Measurements from ENCODE around the gene BCL2L15. TPM values are rescaled to one million over a fixed set of nuclear protein-coding genes. Genes with fewer than 3 reads are reported as not detected.
"Not testable (repeated sequence)": the region's sequence is repeated elsewhere in the genome, so short reads cannot be mapped to it uniquely, and the experiment has no call there.

Gene BCL2L15
- total RNA-seq, 1 donor from 2014 or later = 0.27 TPM

DNA sequence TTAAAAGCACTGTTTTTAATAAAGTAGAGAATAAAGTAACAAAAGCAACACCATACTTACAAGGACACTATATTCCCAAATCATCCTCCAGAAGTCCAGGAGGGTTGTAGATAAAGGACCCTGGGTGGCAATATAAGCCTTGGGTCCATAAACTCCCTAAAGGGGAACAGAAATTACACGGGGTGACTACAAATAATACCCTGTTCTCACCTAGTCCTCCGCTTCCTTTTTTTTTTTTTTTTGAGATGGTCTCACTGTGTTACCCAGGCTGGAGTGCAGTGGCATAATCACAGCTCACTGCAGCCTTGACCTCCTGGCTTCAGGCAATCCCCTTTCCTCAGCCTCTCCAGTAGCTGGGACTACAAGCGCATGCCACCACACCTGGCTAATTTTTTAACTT, 29.0 kb downstream of the BCL2L15 start:
- no peaks in the 10 kb centered on the region for H3K9me3 Mint-ChIP-seq
- no peaks in the 10 kb centered on the region for H3K27me3 Mint-ChIP-seq (ENCODE audit: low read depth)
- no peak for DNase-seq (ENCODE audit: low spot score in 2 of 2, unreplicated experiment in 2 of 2)
- H3K4me1 Mint-ChIP-seq = peaks cover 2% of the 10 kb centered on the region
- no peak overlapping the region for H3K4me3 Mint-ChIP-seq
- no peak overlapping the region for H3K27ac Mint-ChIP-seq
- TF ChIP-seq, protein P1, sequence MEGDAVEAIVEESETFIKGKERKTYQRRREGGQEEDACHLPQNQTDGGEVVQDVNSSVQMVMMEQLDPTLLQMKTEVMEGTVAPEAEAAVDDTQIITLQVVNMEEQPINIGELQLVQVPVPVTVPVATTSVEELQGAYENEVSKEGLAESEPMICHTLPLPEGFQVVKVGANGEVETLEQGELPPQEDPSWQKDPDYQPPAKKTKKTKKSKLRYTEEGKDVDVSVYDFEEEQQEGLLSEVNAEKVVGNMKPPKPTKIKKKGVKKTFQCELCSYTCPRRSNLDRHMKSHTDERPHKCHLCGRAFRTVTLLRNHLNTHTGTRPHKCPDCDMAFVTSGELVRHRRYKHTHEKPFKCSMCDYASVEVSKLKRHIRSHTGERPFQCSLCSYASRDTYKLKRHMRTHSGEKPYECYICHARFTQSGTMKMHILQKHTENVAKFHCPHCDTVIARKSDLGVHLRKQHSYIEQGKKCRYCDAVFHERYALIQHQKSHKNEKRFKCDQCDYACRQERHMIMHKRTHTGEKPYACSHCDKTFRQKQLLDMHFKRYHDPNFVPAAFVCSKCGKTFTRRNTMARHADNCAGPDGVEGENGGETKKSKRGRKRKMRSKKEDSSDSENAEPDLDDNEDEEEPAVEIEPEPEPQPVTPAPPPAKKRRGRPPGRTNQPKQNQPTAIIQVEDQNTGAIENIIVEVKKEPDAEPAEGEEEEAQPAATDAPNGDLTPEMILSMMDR (IDR thresholded peaks at IDR 0.05; ENCODE audit: unreplicated experiment) = no peak
- H3K36me3 Mint-ChIP-seq = no peaks in the 10 kb centered on the region

GRCh38 chr1:113857776-113858175, 29.6 kb downstream of the BCL2L15 start:
- DNase-seq (ENCODE audit: low spot score in 2 of 2, unreplicated experiment in 2 of 2) = no peak
- Mint-ChIP-seq H3K4me1 (peaks cover 2% of the 10 kb centered on the region), H3K36me3 (no peaks in the 10 kb centered on the region), H3K9me3 (no peaks in the 10 kb centered on the region), H3K4me3 (no peak overlapping the region), H3K27ac (no peak overlapping the region), H3K27me3 (ENCODE audit: low read depth) (no peaks in the 10 kb centered on the region)
- TF ChIP-seq, protein P1 (IDR thresholded peaks at IDR 0.05; ENCODE audit: unreplicated experiment) = no peak

DNA sequence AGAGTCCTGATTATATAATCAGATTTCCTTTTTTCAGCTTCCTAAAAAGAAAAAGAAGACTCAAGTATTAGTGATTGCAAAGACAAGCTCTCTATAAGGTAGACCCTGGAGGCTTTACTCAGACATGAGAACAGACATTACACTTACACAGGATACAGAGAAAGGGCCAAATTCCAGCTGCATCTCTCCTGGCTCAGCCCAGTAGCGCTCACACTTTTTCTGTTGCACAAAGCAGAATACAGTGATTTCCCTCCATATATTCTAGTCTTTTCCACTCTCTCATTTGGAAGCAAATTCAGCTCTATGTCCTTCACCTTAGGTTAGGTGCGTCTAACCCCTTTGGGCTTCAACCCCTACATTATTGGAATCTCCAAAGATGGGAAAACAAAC, 31.0 kb downstream of the BCL2L15 start:
- Mint-ChIP-seq H3K36me3 (no peaks in the 10 kb centered on the region), H3K4me3 (no peak overlapping the region), H3K9me3 (no peaks in the 10 kb centered on the region), H3K27ac (no peak overlapping the region), H3K27me3 (ENCODE audit: low read depth) (no peaks in the 10 kb centered on the region), H3K4me1 (peaks cover 2% of the 10 kb centered on the region)
- no peak for DNase-seq (ENCODE audit: low spot score in 2 of 2, unreplicated experiment in 2 of 2)
- TF ChIP-seq, protein P1 (IDR thresholded peaks at IDR 0.05; ENCODE audit: unreplicated experiment) = no peak

DNA sequence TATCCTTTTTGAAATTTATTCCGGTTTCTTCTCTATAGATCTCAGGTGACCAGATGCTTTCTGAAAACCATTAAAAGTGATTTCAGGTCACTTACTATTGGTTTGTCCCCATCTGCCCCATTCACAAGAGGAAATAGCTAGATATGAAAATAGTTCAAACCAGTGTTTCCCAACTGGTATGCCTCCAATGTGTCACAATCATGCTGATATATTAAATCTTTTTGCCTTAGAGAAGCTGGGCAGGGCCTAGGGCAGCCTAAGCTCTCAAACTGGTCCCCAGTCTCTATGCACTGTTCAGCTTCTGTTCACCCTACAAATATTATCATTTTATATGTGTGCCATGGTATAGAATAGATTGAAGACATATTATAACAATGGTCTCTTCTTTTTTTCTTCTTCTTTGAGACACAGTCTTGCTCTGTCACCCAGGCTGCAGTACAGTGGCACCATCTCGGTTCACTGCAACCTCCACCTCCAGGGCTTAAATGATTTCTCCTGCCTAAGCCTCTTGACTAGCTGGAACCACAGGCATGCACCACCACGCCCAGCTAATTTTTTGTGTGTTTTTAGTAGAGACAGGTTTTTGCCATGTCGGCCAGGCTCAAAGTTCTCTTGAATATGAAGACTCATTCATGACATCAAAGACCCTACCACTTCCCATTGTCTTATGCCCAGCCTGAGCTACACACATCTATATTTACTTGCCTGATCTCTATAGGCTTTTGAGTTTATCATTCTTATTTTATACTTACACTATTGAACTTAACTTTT, 31.6 kb downstream of the BCL2L15 start:
- Mint-ChIP-seq H3K27ac (no peak overlapping the region), H3K9me3 (no peaks in the 10 kb centered on the region), H3K4me3 (no peak overlapping the region), H3K36me3 (no peaks in the 10 kb centered on the region), H3K27me3 (ENCODE audit: low read depth) (no peaks in the 10 kb centered on the region), H3K4me1 (peaks cover 2% of the 10 kb centered on the region)
- DNase-seq (ENCODE audit: low spot score in 2 of 2, unreplicated experiment in 2 of 2) = no peak
- TF ChIP-seq, protein P1 (IDR thresholded peaks at IDR 0.05; ENCODE audit: unreplicated experiment) = no peak

DNA sequence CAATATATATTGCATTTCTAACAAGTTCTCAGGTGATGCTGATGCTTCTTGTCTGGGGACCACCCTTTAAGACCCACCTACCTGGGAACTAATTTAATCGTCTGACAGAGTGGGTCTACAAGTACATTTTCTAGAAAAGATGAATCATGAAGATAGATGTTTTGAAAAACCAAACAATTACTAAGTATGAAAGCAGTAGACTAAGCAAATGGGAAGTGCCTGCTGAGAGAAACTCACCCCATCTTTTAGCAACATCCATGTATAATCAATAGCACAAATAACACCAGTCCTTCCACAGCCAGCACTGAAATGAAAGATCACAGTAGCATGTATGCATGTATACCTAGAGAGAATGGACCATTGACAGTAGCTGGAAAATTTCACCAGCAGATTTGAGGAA, 33.1 kb downstream of the BCL2L15 start:
- no peak for DNase-seq (ENCODE audit: low spot score in 2 of 2, unreplicated experiment in 2 of 2)
- Mint-ChIP-seq H3K27ac (no peak overlapping the region), H3K9me3 (no peaks in the 10 kb centered on the region), H3K4me3 (no peak overlapping the region), H3K4me1 (no peaks in the 10 kb centered on the region), H3K27me3 (ENCODE audit: low read depth) (no peaks in the 10 kb centered on the region), H3K36me3 (no peaks in the 10 kb centered on the region)
- TF ChIP-seq, protein P1 (IDR thresholded peaks at IDR 0.05; ENCODE audit: unreplicated experiment) = no peak

DNA sequence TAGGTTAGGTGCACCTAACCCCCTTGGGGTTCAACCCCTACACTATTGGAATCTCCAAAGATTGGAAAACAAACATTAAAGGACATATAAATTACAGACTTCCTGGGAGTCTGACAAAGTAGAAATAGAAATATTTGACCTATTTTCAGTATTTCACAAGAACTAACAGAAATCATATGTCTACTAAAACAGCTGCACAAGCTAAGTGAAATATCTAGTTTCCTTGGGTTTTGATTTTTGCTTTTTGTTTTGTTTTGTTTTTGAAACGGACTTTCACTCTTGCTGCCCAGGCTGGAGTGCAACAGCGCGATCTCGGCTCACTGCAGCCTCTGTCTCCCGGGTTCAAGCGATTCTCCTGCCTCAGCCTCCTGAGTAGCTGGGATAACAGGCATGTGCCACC, 34.7 kb downstream of the BCL2L15 start:
- H3K36me3 Mint-ChIP-seq, H3K27ac Mint-ChIP-seq, H3K9me3 Mint-ChIP-seq: not testable (repeated sequence)

More for the DNA sequence above, 34.7 kb downstream of the BCL2L15 start:
- not testable (repeated sequence) for H3K4me3 Mint-ChIP-seq; H3K4me1 Mint-ChIP-seq; DNase-seq (ENCODE audit: low spot score in 2 of 2, unreplicated experiment in 2 of 2); H3K27me3 Mint-ChIP-seq (ENCODE audit: low read depth)
